IPS DF 19.7 (cell line): ENCODE results near the gene RARRES2.

Source experiments
- DNase-seq: peaks from one replicate; pipeline ENCODE4 v3.0.0-alpha.2; 2013; ENCODE audit warnings: low read depth, low spot score

The RARRES2 gene

GRCh38 chr7:150337659-150338081, 3.8 kb downstream of the RARRES2 start:
- no peak for DNase-seq

GRCh38 chr7:150337179-150337578, 4.2 kb downstream of the RARRES2 start:
- DNase-seq: no peak

DNA sequence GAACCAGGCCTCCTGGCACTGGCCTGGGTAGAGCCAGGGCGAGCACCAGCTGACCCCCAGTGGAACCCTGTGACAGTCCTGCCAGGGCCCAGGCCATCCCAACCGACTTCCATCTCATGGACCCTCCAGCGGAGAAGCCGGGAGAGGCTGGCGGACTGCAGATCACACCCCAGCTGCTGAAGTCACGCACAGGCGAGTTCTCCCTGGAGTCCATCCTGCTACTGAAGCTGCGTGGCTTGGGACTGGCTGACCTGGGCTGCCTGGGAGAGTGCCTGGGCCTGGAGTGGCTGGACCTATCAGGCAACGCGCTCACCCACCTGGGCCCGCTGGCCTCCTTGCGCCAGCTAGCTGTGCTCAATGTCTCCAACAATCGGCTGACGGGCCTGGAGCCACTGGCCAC, 4.7 kb downstream of the RARRES2 start:
- DNase-seq: no peak

DNA sequence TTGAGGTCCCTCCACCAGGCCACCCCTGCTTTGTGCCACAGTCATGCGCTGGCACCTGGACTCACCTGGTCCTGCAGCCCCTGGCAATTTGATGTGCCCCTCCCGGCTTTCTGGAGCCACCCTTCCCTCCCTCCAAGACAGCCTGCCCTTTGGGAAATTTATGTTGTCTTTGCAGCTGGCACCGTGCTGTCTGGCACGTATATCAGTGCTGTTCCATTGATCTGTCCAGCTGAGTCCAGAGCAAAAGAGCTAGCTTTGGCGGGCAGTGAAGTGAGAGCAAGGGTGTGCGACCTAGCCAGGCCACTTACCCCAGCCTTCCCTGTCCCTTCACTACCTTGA, 5.7 kb downstream of the RARRES2 start:
- DNase-seq: no peak

- no peak for DNase-seq
These were observed 6.2 kb downstream of the RARRES2 start for GRCh38 chr7:150335108-150335773.

- no peak for DNase-seq
These were observed 7.3 kb downstream of the RARRES2 start for GRCh38 chr7:150334108-150334507.

GRCh38 chr7:150333659-150334058, 7.8 kb downstream of the RARRES2 start:
- no peak for DNase-seq

GRCh38 chr7:150332852-150333635, 8.4 kb downstream of the RARRES2 start:
- no peak for DNase-seq

DNA sequence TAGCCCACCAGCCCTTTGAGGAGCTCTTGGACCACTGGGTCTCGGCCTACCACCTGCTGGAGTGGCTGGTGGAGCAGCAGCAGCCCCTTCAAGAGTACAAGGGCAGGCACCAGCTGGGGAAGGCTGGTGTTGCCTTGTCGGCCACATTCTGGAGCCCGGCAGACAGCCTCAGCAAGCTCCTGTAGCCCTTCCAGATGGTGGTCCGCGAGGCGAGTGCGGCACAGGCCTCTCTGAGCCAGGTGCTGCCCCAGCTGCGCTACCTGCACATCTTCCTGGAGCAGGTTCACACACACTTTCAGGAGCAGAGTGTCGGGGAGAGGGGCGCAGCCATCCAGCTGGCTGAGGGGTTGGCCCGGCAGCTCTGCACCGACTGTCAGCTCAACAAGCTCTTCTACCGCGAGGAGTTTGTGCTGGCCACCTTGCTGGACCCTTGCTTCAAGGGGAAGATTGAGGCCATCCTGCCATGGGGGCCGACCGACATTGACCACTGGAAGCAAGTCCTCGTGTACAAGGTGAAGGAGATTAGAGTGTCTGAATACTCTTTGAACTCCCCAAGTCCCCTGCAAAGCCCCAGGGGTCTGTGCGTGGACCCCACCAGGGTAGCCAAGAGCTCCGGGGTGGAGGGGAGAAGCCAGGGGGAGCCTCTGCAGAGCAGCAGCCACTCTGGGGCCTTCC, 11.1 kb downstream of the RARRES2 start:
- no peak for DNase-seq

DNA sequence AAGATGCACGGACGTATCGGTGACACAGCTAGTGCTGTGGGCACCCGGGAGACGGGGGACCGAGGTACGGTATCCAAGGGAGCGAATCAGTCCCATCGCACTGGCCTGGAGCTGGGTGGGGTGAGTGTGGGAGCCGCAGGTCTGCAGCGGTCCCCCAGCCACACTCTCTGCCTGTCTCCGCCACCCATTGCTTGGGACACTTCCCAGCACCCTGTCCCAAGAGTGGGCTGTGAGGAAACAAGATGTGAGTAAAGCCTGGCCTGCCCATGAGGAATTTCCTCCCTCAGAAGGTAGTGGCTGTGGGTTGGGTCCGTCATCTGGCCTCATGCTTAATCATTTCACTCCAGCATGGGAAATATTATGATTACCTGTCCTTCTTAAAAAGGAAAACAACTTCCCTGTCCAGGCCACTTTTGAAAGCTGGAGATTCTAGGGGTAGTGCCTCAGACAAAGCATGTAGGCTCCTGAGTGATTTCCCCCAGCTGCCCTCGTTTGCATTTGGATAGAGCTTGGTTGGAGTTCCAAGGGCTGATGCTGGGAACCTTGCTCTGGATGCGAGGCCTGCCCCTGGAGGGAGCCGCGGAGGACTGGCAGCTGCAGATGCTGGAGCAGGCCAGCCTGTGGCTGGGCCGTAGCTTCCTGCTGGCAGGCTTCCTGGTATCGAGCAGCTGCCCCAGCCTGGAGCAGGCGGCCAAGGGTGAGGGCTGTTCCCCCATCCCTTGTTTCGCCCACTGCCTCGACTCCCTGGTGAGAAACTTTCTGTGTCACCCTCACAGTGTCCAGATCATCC, 11.9 kb downstream of the RARRES2 start:
- DNase-seq: peak; percentile 84

DNA sequence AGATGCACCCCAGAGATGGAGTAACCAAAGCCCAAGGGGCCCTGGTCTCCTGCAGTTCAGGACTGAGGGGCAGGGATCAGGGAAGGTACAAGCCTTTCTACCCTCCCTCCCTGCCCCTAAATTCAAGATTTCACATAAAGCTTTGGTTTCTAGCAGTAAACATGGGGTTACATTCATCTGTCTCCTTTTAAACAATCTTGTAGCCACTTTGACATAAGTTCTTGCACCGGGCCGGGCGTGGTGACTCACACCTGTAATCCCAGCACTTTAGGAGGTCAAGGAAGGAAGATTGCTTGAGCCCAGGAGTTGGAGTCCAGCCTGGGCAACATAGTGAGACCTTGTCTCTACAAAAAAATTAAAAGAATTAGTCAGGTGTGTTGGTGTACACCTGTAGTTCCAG, 14.1 kb downstream of the RARRES2 start:
- DNase-seq: no peak

DNA sequence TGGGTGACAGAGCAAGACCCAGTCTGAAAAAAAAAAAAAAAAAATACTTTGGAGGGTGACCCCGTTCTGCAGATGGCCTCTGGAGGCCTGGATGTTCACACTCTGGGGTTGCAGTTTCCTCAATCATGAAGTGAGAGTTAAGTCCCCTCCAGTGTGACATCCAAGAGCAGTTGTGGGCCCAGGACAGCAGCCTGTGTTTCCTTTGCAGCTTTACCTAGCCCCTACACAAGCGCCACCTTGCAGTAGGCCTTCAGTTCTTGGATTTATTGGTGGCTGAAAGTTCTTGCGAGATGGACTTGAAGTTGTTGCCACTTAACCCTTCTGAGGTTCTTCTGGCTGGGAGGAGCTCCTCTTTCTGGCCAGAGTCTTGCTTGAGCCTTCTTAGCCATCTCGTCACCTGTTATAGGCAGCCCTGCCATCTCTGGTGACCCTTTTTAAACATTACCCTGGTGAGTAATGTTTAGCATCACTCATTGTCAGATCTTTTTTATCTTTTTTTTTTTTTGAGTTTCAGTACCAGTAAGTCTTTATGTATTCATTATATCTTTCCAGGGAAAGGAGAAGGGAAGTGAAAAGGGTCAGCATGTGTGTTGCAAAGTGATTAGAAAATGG, 14.7 kb downstream of the RARRES2 start:
- DNase-seq: no peak

GRCh38 chr7:150325901-150326300, 15.5 kb downstream of the RARRES2 start:
- no peak for DNase-seq

DNA sequence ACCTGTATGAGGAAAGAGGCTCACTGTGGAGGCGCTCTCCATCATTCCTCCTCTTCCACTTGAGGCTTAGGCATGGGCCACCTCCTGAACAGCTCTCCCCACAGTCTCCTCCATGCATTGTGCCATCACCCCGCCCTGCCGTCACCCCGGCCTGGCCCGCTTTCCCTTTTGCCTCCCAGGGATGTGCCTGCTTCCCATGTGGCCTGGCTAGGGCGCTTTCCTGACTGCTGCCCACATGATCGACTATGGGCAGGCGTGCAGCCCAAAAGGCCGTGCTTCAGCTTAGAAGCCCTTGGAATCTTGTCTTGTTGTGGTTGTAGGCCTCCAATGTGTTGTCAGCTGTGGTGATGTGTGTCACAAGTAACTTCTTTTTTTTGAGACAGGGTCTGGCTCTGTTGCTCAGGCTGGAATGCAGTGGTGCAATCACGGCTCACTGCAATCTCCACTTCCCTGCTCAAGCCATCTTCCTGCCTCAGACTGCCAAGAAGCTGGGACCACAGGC, 16.3 kb downstream of the RARRES2 start:
- no peak for DNase-seq

GRCh38 chr7:150324373-150324961, 17.0 kb downstream of the RARRES2 start:
- DNase-seq: no peak

GRCh38 chr7:150323682-150324372, 17.6 kb downstream of the RARRES2 start:
- no peak for DNase-seq

DNA sequence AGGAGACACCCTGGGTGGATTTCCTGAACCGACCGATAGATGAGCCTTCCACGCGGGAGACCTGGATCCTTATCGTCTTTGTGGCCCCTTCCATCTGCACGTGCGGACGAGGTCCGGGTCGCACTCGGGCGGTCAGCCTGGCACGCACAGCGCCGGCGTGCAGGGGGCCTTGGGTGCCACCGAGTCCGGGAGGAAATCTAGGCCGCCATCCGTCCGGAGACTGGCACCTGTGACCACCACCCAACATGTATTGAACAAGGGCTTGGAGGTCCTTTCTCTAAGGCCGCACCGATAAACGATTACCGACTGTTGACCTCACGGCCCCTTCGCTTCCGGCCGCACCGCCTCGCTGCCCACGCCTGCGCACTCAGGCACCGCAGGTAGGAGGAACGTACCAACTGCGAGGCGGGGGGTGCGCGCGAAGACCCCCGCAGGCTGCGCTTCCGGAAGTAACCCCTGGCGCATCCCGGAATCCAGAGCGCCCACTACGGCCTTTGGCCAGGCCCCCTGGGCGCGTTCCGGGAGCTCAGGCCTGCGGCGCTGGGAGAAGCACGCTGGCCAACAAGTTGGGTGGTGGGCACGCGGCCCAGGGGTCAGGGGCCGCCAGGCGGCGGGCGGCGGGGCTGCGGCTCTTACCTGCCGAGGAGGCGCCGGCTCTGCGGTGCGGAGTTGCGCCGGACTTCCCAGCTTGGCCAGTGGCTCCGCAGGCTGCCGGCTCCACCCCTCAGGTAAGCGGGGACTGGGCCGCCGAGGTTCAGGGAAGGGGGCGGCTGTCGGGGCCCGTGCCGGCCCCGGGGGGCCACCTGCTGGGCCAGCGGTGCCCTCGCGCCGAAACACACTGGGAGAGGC, 18.4 kb downstream of the RARRES2 start, which contains the start of the genes ACTR3C and LRRC61:
TSS of gene ACTR3C (minus strand) at position 713 of the 849 bp plus-strand sequence. CDS start 28,249 bp downstream, outside the sequence.
TSS of gene LRRC61 (plus strand) at position 523 of the 849 bp plus-strand sequence. CDS start 13,507 bp downstream, outside the sequence.
- no peak for DNase-seq

DNA sequence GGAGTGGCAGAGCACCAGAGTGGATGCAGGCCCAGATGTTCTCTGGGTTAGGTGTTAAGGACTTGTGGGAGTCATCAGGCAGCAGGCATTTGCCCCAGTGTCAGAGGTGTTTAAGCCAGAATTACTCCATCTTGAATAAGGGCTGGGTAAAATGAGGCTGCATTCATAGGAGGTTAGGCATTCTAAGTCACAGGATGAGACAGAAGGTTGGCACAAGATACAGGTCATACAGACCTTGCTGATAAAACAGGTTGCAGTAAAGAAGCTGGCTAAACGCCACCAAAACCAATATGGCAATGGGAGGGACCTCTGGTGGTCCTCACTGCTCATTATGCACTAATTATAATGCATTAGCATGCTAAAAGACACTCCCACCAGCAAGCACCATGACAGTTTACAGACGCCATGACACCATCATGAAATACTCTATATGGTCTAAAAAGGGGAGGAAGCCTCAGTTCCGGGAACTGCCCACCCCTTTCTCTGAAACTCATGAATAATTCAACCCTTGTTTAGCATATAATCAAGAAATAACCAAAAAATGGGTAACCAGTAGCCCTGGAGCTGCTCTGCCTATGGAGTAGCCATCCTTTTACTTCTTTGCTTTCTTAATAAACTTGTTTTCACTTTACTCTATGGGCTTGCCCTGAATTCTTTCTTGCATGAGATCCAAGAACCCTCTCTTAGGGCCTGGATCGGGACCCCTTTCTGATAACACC, 19.2 kb downstream of the RARRES2 start:
- no peak for DNase-seq

GRCh38 chr7:150321788-150322113, 19.7 kb downstream of the RARRES2 start:
- DNase-seq: no peak
